H9 (cell line): ENCODE measurements around the gene DMD. TPM values are rescaled to one million over a fixed set of nuclear protein-coding genes. Genes with fewer than 3 reads are reported as not detected.

ENCODE experiments used
- DNase-seq: peaks from one replicate; pipeline ENCODE4 v3.0.0-alpha.2; 2017
- H2AFZ ChIP-seq: one replicate; pipeline ENCODE4 v1.6.1; 2013; ENCODE audit warnings: mild to moderate bottlenecking, low read length, control low read depth, moderate library complexity
- H2AK5ac ChIP-seq: 2 replicates; pipeline ENCODE4 v1.6.1; 2013; ENCODE audit warnings: low read length, control low read depth, mixed read lengths; ENCODE audit not compliant: insufficient read length
- H2BK120ac ChIP-seq: one replicate; pipeline ENCODE4 v1.6.1; 2013; ENCODE audit warnings: low read depth, mild to moderate bottlenecking, low read length, control low read depth, inconsistent platforms; ENCODE audit not compliant: poor library complexity, severe bottlenecking
- H2BK12ac ChIP-seq: 2 replicates; pipeline ENCODE4 v1.6.1; 2013; ENCODE audit warnings: low read length, control low read depth, mixed read lengths, low read depth; ENCODE audit not compliant: insufficient read length
- H2BK15ac ChIP-seq: 2 replicates; pipeline ENCODE4 v1.6.1; 2013; ENCODE audit warnings: low read depth, low read length, control low read depth
- H2BK20ac ChIP-seq: one replicate; pipeline ENCODE4 v1.6.1; 2013; ENCODE audit warnings: low read depth, mild to moderate bottlenecking, low read length, control low read depth, inconsistent platforms; ENCODE audit not compliant: poor library complexity, severe bottlenecking
- H2BK5ac ChIP-seq: 2 replicates; pipeline ENCODE4 v1.6.1; 2013; ENCODE audit warnings: low read length, control low read depth, mixed read lengths; ENCODE audit not compliant: insufficient read length
- H3K14ac ChIP-seq: 2 replicates; pipeline ENCODE4 v1.6.1; 2013; ENCODE audit warnings: low read length, control low read depth; ENCODE audit not compliant: insufficient read depth
- H3K18ac ChIP-seq: 2 replicates; pipeline ENCODE4 v1.6.1; 2013; ENCODE audit warnings: low read depth, mild to moderate bottlenecking, mixed read lengths, low read length, control low read depth; ENCODE audit not compliant: insufficient read length
- H3K23ac ChIP-seq: 2 replicates; pipeline ENCODE4 v1.6.1; 2013; ENCODE audit warnings: low read length, control low read depth, mixed read lengths, low read depth; ENCODE audit not compliant: insufficient read length
- H3K23me2 ChIP-seq: 2 replicates; pipeline ENCODE4 v1.6.1; 2013; ENCODE audit warnings: low read depth, mild to moderate bottlenecking, mixed read lengths, low read length, control low read depth; ENCODE audit not compliant: insufficient read length, poor library complexity, severe bottlenecking
- H3K27ac ChIP-seq: 2 replicates; pipeline ENCODE4 v1.5.1; 2013; ENCODE audit warnings: low read length, control low read depth, mixed read lengths, low read depth; ENCODE audit not compliant: insufficient read length
- H3K27me3 ChIP-seq: 2 replicates; pipeline ENCODE4 v1.6.1; 2013; ENCODE audit warnings: low read length, control low read depth, inconsistent platforms; ENCODE audit not compliant: insufficient read depth
- H3K4ac ChIP-seq: 2 replicates; pipeline ENCODE4 v1.6.1; 2013; ENCODE audit warnings: low read depth, mild to moderate bottlenecking, control low read depth, inconsistent platforms, low read length, moderate library complexity
- H3K4me1 ChIP-seq: 2 replicates; pipeline ENCODE4 v1.6.1; 2013; ENCODE audit warnings: low read length, control low read depth, inconsistent platforms; ENCODE audit not compliant: insufficient read depth
- H3K4me2 ChIP-seq: 2 replicates; pipeline ENCODE4 v1.6.1; 2013; ENCODE audit warnings: low read length, control low read depth, mixed read lengths; ENCODE audit not compliant: insufficient read length, insufficient read depth
- H3K56ac ChIP-seq: 2 replicates; pipeline ENCODE4 v1.6.1; 2013; ENCODE audit warnings: low read depth, mild to moderate bottlenecking, mixed read lengths, low read length, control low read depth; ENCODE audit not compliant: insufficient read length
- H3K79me1 ChIP-seq: 2 replicates; pipeline ENCODE4 v1.6.1; 2013; ENCODE audit warnings: low read depth, mild to moderate bottlenecking, moderate library complexity, low read length, control low read depth, inconsistent platforms; ENCODE audit not compliant: insufficient read depth, poor library complexity, severe bottlenecking
- H3K79me2 ChIP-seq: 2 replicates; pipeline ENCODE4 v1.6.1; 2013; ENCODE audit warnings: low read length, control low read depth, inconsistent platforms; ENCODE audit not compliant: insufficient read depth
- H3K9ac ChIP-seq: 2 replicates; pipeline ENCODE4 v1.6.1; 2013; ENCODE audit warnings: low read length, control low read depth, mixed read lengths; ENCODE audit not compliant: insufficient read length; ENCODE audit errors: extremely low read depth
- H3K9me3 ChIP-seq: one replicate; pipeline ENCODE4 v1.6.1; 2013; ENCODE audit warnings: low read depth, low read length, inconsistent platforms; ENCODE audit not compliant: control insufficient read depth
- H3T11ph ChIP-seq: one replicate; pipeline ENCODE4 v1.6.1; 2013; ENCODE audit warnings: mild to moderate bottlenecking, low read length, control low read depth, inconsistent platforms
- H4K20me1 ChIP-seq: one replicate; pipeline ENCODE4 v1.6.1; 2013; ENCODE audit not compliant: control insufficient read depth, insufficient read length, insufficient read depth
- H4K5ac ChIP-seq: 2 replicates; pipeline ENCODE4 v1.6.1; 2013; ENCODE audit warnings: low read depth, mild to moderate bottlenecking, mixed read lengths, low read length, control low read depth; ENCODE audit not compliant: insufficient read length
- H4K8ac ChIP-seq: replicated peaks from 2 replicates; pipeline ENCODE4 v1.6.1; 2013; ENCODE audit warnings: low read length, control low read depth, mixed read lengths, low read depth; ENCODE audit not compliant: insufficient read length
- H4K91ac ChIP-seq: 2 replicates; pipeline ENCODE4 v1.6.1; 2013; ENCODE audit warnings: low read depth, mild to moderate bottlenecking, moderate library complexity, mixed read lengths, low read length, control low read depth; ENCODE audit not compliant: insufficient read length
- H3K27ac Mint-ChIP-seq, 3 experiments: 2 replicates in 2 of 3; 3 replicates in 1 of 3; pipeline ENCODE4 v1.8.0; 2020 to 2021; ENCODE audit warnings: mixed read lengths in 3 of 3, mild to moderate bottlenecking in 1 of 3, moderate library complexity in 1 of 3
- H3K27me3 Mint-ChIP-seq: 2 replicates; pipeline ENCODE4 v1.8.0; 2021; ENCODE audit warnings: low read depth, mild to moderate bottlenecking, moderate library complexity, mixed read lengths
- H3K36me3 Mint-ChIP-seq, 3 experiments: 2 replicates in 2 of 3; 3 replicates in 1 of 3; pipeline ENCODE4 v1.8.0; 2020 to 2021; ENCODE audit warnings: low read depth in 3 of 3, mixed read lengths in 3 of 3; ENCODE audit not compliant: insufficient read depth in 1 of 3
- H3K4me1 Mint-ChIP-seq, 2 experiments: 2 replicates each; pipeline ENCODE4 v1.8.0; 2020; ENCODE audit warnings: mixed read lengths in 2 of 2
- H3K4me3 Mint-ChIP-seq, 2 experiments: 2 replicates in 1 of 2; 3 replicates in 1 of 2; pipeline ENCODE4 v1.8.0; 2020 to 2021; ENCODE audit warnings: mild to moderate bottlenecking in 2 of 2, mixed read lengths in 2 of 2, moderate library complexity in 1 of 2
- H3K9me3 Mint-ChIP-seq, 2 experiments: 2 replicates in 1 of 2; 3 replicates in 1 of 2; pipeline ENCODE4 v1.8.0; 2020; ENCODE audit warnings: mild to moderate bottlenecking in 2 of 2, mixed read lengths in 2 of 2, moderate library complexity in 1 of 2
- WGBS: extraction: QIAGEN DNeasy Blood & Tissue Kit; methylation state at CpG from one replicate; pipeline ENCODE4 v1.1.7; 2013; ENCODE audit warnings: missing lambda C conversion rate, low lambda C conversion rate, mixed read lengths; ENCODE audit not compliant: insufficient read length; ENCODE audit errors: extremely low coverage; 5-methylcytosine and 5-hydroxymethylcytosine counted together
- total RNA-seq: library from RNA; stranded (reverse); gene quantifications from 2 replicates; pipeline ENCODE4 v1.2.1, GENCODE V29; 2021
- TF ChIP-seq, protein P1 (sequence below): fragments of 200-600 bp; sonication (generic); conservative IDR thresholded peaks from 3 replicates; pipeline ENCODE4 v1.8.0; 2021; ENCODE audit warnings: antibody characterized with exemption, mild to moderate bottlenecking

Gene DMD
- total RNA-seq, 1 experiment from 2014 or later: 3.8 TPM

DNA sequence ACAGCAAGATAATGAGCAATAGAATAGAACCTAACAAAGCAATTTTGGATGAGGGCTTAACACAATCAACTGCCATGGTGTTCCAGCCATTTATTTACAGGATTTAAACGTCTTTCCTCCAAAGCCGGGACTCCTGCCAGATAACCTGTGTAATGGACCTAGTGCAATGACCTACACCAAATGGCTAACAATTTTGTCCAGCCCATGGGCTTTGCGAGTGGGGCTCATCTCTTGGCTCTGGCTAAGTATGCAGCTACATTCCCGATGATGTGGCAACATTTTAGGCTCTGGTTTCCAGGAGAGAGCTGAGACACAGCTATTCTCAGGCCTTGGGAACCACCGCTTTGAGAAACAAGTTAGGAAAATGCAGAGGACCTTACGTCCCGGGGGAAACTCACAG, 1317.2 kb downstream of the DMD start:
- H3K4me3 Mint-ChIP-seq: no peak overlapping the region
- no peaks in the 10 kb centered on the region for H3K4me1 ChIP-seq
- no peak overlapping the region for H3T11ph ChIP-seq
- H4K20me1 ChIP-seq: no peaks in the 10 kb centered on the region
- no peak overlapping the region for H3K23ac ChIP-seq
- no peak overlapping the region for H2BK5ac ChIP-seq
- no peak overlapping the region for H2BK15ac ChIP-seq
- H3K4ac ChIP-seq: no peak overlapping the region
- H3K23me2 ChIP-seq: no peaks in the 10 kb centered on the region
- H4K91ac ChIP-seq: no peak overlapping the region
- no peak overlapping the region for H3K14ac ChIP-seq
- H2BK120ac ChIP-seq: no peak overlapping the region
- no peaks in the 10 kb centered on the region for H3K79me2 ChIP-seq
- H3K9me3 Mint-ChIP-seq: peaks cover 32 to 43% of the 10 kb centered on the region in 2 experiments
- H2BK20ac ChIP-seq: no peak overlapping the region
- H3K27me3 Mint-ChIP-seq: no peaks in the 10 kb centered on the region
- DNase-seq: no peak
- H4K8ac ChIP-seq: no peak overlapping the region
- no peak overlapping the region for H3K18ac ChIP-seq
- H2AFZ ChIP-seq: no peak overlapping the region
- H3K79me1 ChIP-seq: no peaks in the 10 kb centered on the region
- H2AK5ac ChIP-seq: no peak overlapping the region
- no peak overlapping the region for H3K27ac ChIP-seq
- WGBS: no CpG with 5 or more reads among the region's 7 CpGs
- no peaks in the 10 kb centered on the region; a peak in 1 of 7 replicates for H3K36me3 Mint-ChIP-seq
- H3K9me3 ChIP-seq: no peaks in the 10 kb centered on the region
- TF ChIP-seq, protein P1, sequence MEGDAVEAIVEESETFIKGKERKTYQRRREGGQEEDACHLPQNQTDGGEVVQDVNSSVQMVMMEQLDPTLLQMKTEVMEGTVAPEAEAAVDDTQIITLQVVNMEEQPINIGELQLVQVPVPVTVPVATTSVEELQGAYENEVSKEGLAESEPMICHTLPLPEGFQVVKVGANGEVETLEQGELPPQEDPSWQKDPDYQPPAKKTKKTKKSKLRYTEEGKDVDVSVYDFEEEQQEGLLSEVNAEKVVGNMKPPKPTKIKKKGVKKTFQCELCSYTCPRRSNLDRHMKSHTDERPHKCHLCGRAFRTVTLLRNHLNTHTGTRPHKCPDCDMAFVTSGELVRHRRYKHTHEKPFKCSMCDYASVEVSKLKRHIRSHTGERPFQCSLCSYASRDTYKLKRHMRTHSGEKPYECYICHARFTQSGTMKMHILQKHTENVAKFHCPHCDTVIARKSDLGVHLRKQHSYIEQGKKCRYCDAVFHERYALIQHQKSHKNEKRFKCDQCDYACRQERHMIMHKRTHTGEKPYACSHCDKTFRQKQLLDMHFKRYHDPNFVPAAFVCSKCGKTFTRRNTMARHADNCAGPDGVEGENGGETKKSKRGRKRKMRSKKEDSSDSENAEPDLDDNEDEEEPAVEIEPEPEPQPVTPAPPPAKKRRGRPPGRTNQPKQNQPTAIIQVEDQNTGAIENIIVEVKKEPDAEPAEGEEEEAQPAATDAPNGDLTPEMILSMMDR: no peak
- no peaks in the 10 kb centered on the region for H3K27me3 ChIP-seq
- H2BK12ac ChIP-seq: no peak overlapping the region
- H3K9ac ChIP-seq: no peak overlapping the region
- no peaks in the 10 kb centered on the region for H3K4me1 Mint-ChIP-seq
- no peak overlapping the region for H4K5ac ChIP-seq
- no peak overlapping the region for H3K4me2 ChIP-seq
- H3K56ac ChIP-seq: no peak overlapping the region
- H3K27ac Mint-ChIP-seq: no peak overlapping the region; a peak in 1 of 7 replicates
